Activated CD8-positive, alpha-beta memory T cell treated with anti-CD3 and anti-CD28 coated beads, Interleukin-2, amount 10 ng/mL, durations not matched to agents 7 days and 5 days (primary cell): ENCODE results near the gene EVPL. TPM values are rescaled to one million over a fixed set of nuclear protein-coding genes. Genes with fewer than 3 reads are reported as not detected.
"Not testable (repeated sequence)": the region's sequence is repeated elsewhere in the genome, so short reads cannot be mapped to it uniquely, and the experiment has no call there.

Experiments
- ATAC-seq: fragments of 150-1000 bp; cut with Tn5 transposase; one replicate; pipeline ENCODE4 v1.10.0; 2021; ENCODE audit warnings: moderate library complexity
- CTCF ChIA-PET: fragments of 350-600 bp; sonication (Branson Sonifier 250); formaldehyde crosslinking; loops from one replicate; lab custom pipeline; 2021; ENCODE audit warnings: antibody characterized with exemption; lab: Charles Lee
- DNase-seq: peaks from one replicate; pipeline ENCODE4 v3.0.0-alpha.2; 2020
- H3K27ac Mint-ChIP-seq: one replicate; pipeline ENCODE4 v1.8.0; 2021; ENCODE audit warnings: mild to moderate bottlenecking, mixed read lengths
- H3K27me3 Mint-ChIP-seq: one replicate; pipeline ENCODE4 v1.8.0; 2021; ENCODE audit warnings: mixed read lengths
- H3K36me3 Mint-ChIP-seq: one replicate; pipeline ENCODE4 v1.8.0; 2021; ENCODE audit warnings: mild to moderate bottlenecking, mixed read lengths
- H3K4me1 Mint-ChIP-seq: one replicate; pipeline ENCODE4 v1.8.0; 2021; ENCODE audit warnings: mixed read lengths
- H3K4me3 Mint-ChIP-seq: one replicate; pipeline ENCODE4 v1.8.0; 2021; ENCODE audit warnings: mild to moderate bottlenecking, moderate library complexity, mixed read lengths
- H3K9me3 Mint-ChIP-seq: one replicate; pipeline ENCODE4 v1.8.0; 2022; ENCODE audit warnings: low read depth, mixed read lengths
- total RNA-seq, 2 experiments: library from RNA; stranded (reverse); gene quantifications; one replicate each; pipeline ENCODE4 v1.2.3, GENCODE V29; 2021

The EVPL gene
- total RNA-seq, 2 experiments from 2014 or later = 0.03 TPM; not detected in 1

- no peak for DNase-seq
- Mint-ChIP-seq H3K4me3 (no peak overlapping the region), H3K27me3 (no peaks in the 10 kb centered on the region), H3K36me3 (peaks cover 11% of the 10 kb centered on the region), H3K4me1 (peaks cover 39% of the 10 kb centered on the region), H3K27ac (no peak overlapping the region), H3K9me3 (no peaks in the 10 kb centered on the region)
- no peak for ATAC-seq
- CTCF ChIA-PET = interaction anchor here (0.8 to 1.8 kb wide), 4 partner anchors 24 to 356 kb away, joined by 3 to 4 read pairs (median 4); partner anchors contain the start of gene CDK3
Measured at GRCh38 chr17:75976175-75976848, 50.8 kb downstream of the EVPL start.

GRCh38 chr17:75975757-75976174, 51.3 kb downstream of the EVPL start:
- CTCF ChIA-PET = interaction anchor here (1.8 kb wide), 1 partner anchor 25 kb away, joined by 4 read pairs; the partner anchor contains the start of gene CDK3
- H3K36me3 Mint-ChIP-seq = peaks cover 13% of the 10 kb centered on the region

GRCh38 chr17:75975187-75975586, 51.9 kb downstream of the EVPL start:
- ATAC-seq, H3K27ac Mint-ChIP-seq, H3K9me3 Mint-ChIP-seq, H3K27me3 Mint-ChIP-seq, DNase-seq, CTCF ChIA-PET, H3K4me3 Mint-ChIP-seq: not testable (repeated sequence)
- Mint-ChIP-seq H3K4me1 (peaks cover 33% of the 10 kb centered on the region), H3K36me3 (peaks cover 16% of the 10 kb centered on the region)

More at GRCh38 chr17:75975757-75976174, 51.3 kb downstream of the EVPL start:
- Mint-ChIP-seq H3K4me3 (no peak overlapping the region), H3K27ac (no peak overlapping the region), H3K4me1 (peaks cover 38% of the 10 kb centered on the region), H3K27me3 (no peaks in the 10 kb centered on the region), H3K9me3 (no peaks in the 10 kb centered on the region)
- DNase-seq = no peak
- no peak for ATAC-seq

GRCh38 chr17:75970626-75971025, 56.5 kb downstream of the EVPL start:
- no peak overlapping the region for H3K27ac Mint-ChIP-seq
- H3K27me3 Mint-ChIP-seq = no peaks in the 10 kb centered on the region
- ATAC-seq = no peak
- DNase-seq = no peak
- no peaks in the 10 kb centered on the region for H3K9me3 Mint-ChIP-seq
- H3K4me3 Mint-ChIP-seq = no peak overlapping the region
- H3K36me3 Mint-ChIP-seq = peaks cover 11% of the 10 kb centered on the region
- CTCF ChIA-PET = interaction anchor here (1.1 kb wide), 1 partner anchor 140 kb away, joined by 3 read pairs; no protein-coding TSS in a partner anchor
- peaks cover 8% of the 10 kb centered on the region for H3K4me1 Mint-ChIP-seq

GRCh38 chr17:75970011-75970523, 57.0 kb downstream of the EVPL start:
- H3K4me1 Mint-ChIP-seq = peaks cover 6% of the 10 kb centered on the region
- CTCF ChIA-PET = interaction anchor here (1.1 kb wide), 1 partner anchor 140 kb away, joined by 3 read pairs; no protein-coding TSS in a partner anchor
- peaks cover 11% of the 10 kb centered on the region for H3K36me3 Mint-ChIP-seq
- H3K27ac Mint-ChIP-seq = no peak overlapping the region
- DNase-seq (no peak), ATAC-seq (no peak)
- no peak overlapping the region for H3K4me3 Mint-ChIP-seq
- no peaks in the 10 kb centered on the region for H3K9me3 Mint-ChIP-seq
- no peaks in the 10 kb centered on the region for H3K27me3 Mint-ChIP-seq

GRCh38 chr17:75969044-75969443, 58.1 kb downstream of the EVPL start:
- H3K4me1 Mint-ChIP-seq, H3K4me3 Mint-ChIP-seq, DNase-seq, H3K9me3 Mint-ChIP-seq, H3K27ac Mint-ChIP-seq, ATAC-seq, H3K27me3 Mint-ChIP-seq: not testable (repeated sequence)
- CTCF ChIA-PET = interaction anchor here (1.2 kb wide), 1 partner anchor 64 kb away, joined by 3 read pairs; the partner anchor contains the start of gene MRPL38
- H3K36me3 Mint-ChIP-seq = peaks cover 13% of the 10 kb centered on the region

GRCh38 chr17:75965468-75965867, 61.6 kb downstream of the EVPL start:
- DNase-seq (no peak), ATAC-seq (no peak)
- no peak overlapping the region for H3K4me3 Mint-ChIP-seq
- H3K27ac Mint-ChIP-seq = no peak overlapping the region
- peaks cover 5% of the 10 kb centered on the region for H3K36me3 Mint-ChIP-seq
- peaks cover 2% of the 10 kb centered on the region for H3K4me1 Mint-ChIP-seq
- no peaks in the 10 kb centered on the region for H3K9me3 Mint-ChIP-seq
- CTCF ChIA-PET = interaction anchor here (0.9 to 1.5 kb wide), 4 partner anchors 39 to 212 kb away, joined by 3 to 8 read pairs (median 4); no protein-coding TSS in a partner anchor
- H3K27me3 Mint-ChIP-seq = no peaks in the 10 kb centered on the region

GRCh38 chr17:75959839-75960511, 67.1 kb downstream of the EVPL start:
- Mint-ChIP-seq H3K4me3 (no peak overlapping the region), H3K27me3 (no peaks in the 10 kb centered on the region), H3K9me3 (no peaks in the 10 kb centered on the region)

GRCh38 chr17:75959051-75959838, 67.9 kb downstream of the EVPL start:
- Mint-ChIP-seq H3K36me3 (peaks cover 11% of the 10 kb centered on the region), H3K27ac (no peak overlapping the region), H3K27me3 (no peaks in the 10 kb centered on the region), H3K4me1 (no peaks in the 10 kb centered on the region), H3K9me3 (no peaks in the 10 kb centered on the region), H3K4me3 (no peak overlapping the region)
- ATAC-seq (no peak), DNase-seq (no peak)
- CTCF ChIA-PET = interaction anchor here (1.2 kb wide), 1 partner anchor 46 kb away, joined by 4 read pairs; no protein-coding TSS in a partner anchor

More at GRCh38 chr17:75959839-75960511, 67.1 kb downstream of the EVPL start:
- DNase-seq (no peak), ATAC-seq (no peak)
- peaks cover 13% of the 10 kb centered on the region for H3K36me3 Mint-ChIP-seq
- no peak overlapping the region for H3K27ac Mint-ChIP-seq
- CTCF ChIA-PET = interaction anchor here (1.3 kb wide), 1 partner anchor 52 kb away, joined by 3 read pairs; no protein-coding TSS in a partner anchor
- no peaks in the 10 kb centered on the region for H3K4me1 Mint-ChIP-seq

Other genes starting within 250 kb of the EVPL start
- 10 to 100 TPM; 32.8 to 33.1 TPM for gene UNK, start 242.5 kb downstream of the EVPL start, total RNA-seq
- gene UNC13D, start 182.9 kb downstream of the EVPL start, total RNA-seq = 100 to 1,000 TPM; 212 to 218 TPM
- gene WBP2, start 172.0 kb downstream of the EVPL start, total RNA-seq = 10 to 100 TPM; 71.3 to 79.1 TPM
- 10 to 100 TPM; 13.4 to 24.3 TPM for gene TRIM47, start 148.7 kb downstream of the EVPL start, total RNA-seq
- gene TRIM65, start 130.4 kb downstream of the EVPL start, total RNA-seq = 10 to 100 TPM; 33.3 to 33.6 TPM
- gene MRPL38, start 122.4 kb downstream of the EVPL start, total RNA-seq = 100 to 1,000 TPM; 115 to 139 TPM
- 10 to 100 TPM; 26.6 to 36.7 TPM for gene FBF1, start 86.3 kb downstream of the EVPL start, total RNA-seq
- gene ACOX1, start 48.1 kb downstream of the EVPL start, total RNA-seq = 10 to 100 TPM; 28.8 to 33.8 TPM
- gene TEN1, start 48.1 kb downstream of the EVPL start, total RNA-seq = 10 to 100 TPM; 13.3 to 15.1 TPM
- gene CDK3, start 26.5 kb downstream of the EVPL start, total RNA-seq = 1 to 10 TPM; 6.3 to 7.0 TPM
- gene SRP68, start 45.2 kb upstream of the EVPL start, total RNA-seq = 100 to 1,000 TPM in 1 of 2 experiments, 10 to 100 TPM in 1; 92.0 to 116 TPM
- under 1 TPM; 0.29 to 0.47 TPM for gene GALR2, start 47.5 kb upstream of the EVPL start, total RNA-seq
- gene ZACN, start 51.9 kb upstream of the EVPL start, total RNA-seq = under 1 TPM; 0.26 to 0.87 TPM
- 100 to 1,000 TPM; 132 to 137 TPM for gene EXOC7, start 76.5 kb upstream of the EVPL start, total RNA-seq
- gene FOXJ1, start 113.9 kb upstream of the EVPL start, total RNA-seq = under 1 TPM in 1 of 2 experiments, not detected in 1; 0.55 TPM
- 100 to 1,000 TPM in 1 of 2 experiments, 10 to 100 TPM in 1; 73.0 to 148 TPM for gene RNF157, start 213.2 kb upstream of the EVPL start, total RNA-seq
- 100 to 1,000 TPM; 260 to 406 TPM for gene UBALD2, start 238.0 kb upstream of the EVPL start, total RNA-seq